HG02973 (cell line): ENCODE data around the gene SAFB2.

Experiments used
- ATAC-seq: cut with Tn5 transposase; IDR thresholded peaks from one replicate; pipeline ENCODE4 v1.9.1; 2021; ENCODE audit warnings: moderate library complexity; ENCODE audit not compliant: unreplicated experiment

Gene SAFB2

GRCh38 chr19:5585461-5586299 is 36.9 kb downstream of the SAFB2 start:
- no peak for ATAC-seq

GRCh38 chr19:5580161-5580571 is 42.4 kb downstream of the SAFB2 start:
- ATAC-seq: no peak

- ATAC-seq: no peak
These were observed 42.9 kb downstream of the SAFB2 start for GRCh38 chr19:5579697-5580096.

DNA sequence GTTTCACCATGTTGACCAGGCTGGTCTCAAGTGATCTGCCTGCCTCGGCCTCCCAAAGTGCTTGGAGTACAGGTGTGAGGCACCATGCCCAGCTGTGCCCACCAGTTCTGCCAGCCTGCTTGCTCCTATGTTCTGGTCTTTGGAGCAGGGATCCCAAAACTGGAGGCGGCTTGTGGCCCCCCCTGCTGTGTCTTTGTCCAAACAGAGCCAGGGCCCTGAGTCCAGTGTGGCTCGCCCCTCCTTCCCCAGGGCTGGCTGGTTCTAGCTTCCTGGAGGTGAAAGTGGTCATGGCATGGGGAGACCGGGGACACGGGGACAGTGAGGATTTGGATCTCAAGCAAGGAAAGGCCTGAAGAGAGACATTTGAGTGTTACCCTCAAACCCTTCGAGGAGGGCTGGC is 43.3 kb downstream of the SAFB2 start:
- ATAC-seq: no peak

GRCh38 chr19:5578097-5578846 is 44.3 kb downstream of the SAFB2 start:
- ATAC-seq: no peak

GRCh38 chr19:5575590-5575989 is 47.0 kb downstream of the SAFB2 start:
- ATAC-seq: no peak

DNA sequence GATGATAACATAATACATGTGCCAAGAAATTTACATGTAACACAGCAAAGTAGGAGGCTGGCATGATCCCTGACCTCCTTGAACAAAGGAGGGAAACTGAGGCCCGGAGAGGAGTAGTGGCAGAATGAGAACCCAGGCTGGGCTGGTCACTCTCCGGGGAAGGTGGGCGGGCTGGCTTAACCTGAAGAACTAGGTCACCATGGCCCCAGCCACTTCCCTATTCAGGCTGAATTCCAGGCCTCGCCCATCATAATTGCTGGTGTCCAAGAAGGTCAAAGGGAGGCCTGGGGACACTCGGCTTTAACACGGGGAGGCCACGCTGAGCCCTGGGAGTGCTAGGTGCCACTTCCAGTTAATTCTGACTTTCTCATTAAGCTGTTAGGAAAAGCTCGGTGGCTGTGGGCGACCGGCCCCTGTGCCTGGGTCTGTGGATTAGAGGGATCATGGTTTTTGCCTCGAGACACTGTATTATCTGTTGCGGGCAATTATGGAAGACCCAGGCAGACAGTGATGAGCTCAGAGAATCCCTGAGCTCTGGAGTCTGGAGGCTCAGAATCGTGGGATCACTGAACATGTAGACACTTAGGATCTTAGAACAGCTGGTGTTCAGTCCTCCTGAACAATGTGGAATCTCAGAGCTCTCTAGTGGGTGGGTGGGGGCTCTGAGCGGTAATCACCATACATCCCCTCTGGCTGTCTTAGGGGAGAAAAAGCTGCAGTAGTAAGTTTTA is 49.9 kb downstream of the SAFB2 start:
- ATAC-seq: no peak

DNA sequence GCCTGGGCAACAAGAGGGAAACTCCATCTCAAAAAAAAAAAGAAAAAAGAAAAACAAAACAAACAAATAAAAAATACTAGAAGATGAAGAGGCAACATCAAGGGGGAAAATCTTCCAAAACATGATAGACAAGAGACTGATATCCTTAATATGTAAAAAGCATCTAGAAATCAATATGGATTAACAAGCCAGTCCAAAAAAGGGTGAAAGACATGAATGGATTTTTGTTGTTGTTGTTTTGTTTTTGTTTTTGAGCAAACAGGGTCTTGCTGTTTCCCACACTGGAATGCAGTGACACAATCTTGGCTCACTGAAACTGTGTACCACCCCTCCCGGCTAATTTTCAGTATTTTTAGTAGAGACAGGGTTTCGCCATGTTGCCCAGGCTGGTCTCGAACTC is 50.8 kb downstream of the SAFB2 start:
- ATAC-seq: no peak

DNA sequence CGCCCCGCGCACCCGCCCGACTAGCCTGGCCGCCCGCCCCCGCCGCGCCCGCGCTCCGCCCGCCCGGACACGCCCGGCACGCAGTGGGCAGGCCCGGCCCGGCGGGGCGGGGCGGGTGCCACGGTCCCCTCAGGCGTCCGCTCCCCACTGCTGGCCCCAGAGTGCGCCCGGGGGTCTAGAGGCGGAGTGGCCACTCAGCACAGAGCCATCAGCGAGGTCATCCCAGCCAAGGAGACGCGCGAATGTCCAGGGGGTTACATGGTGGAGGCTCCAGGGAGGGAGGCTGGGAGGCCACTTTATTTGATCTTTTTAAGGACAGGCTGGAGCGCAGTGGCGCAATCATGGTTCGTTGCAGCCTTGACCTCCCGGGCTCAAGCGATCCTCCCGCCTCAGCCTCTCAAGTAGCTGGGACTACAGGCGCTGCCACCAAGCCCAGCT is 54.6 kb downstream of the SAFB2 start:
- ATAC-seq: no peak

- no peak for ATAC-seq
These were observed 55.1 kb downstream of the SAFB2 start, which contains the start of gene TINCR for GRCh38 chr19:5567360-5567969. Gene TINCR (minus strand): TSS chr19:5567953.

- no peak for ATAC-seq
These were observed 57.6 kb downstream of the SAFB2 start for GRCh38 chr19:5564930-5565329.

DNA sequence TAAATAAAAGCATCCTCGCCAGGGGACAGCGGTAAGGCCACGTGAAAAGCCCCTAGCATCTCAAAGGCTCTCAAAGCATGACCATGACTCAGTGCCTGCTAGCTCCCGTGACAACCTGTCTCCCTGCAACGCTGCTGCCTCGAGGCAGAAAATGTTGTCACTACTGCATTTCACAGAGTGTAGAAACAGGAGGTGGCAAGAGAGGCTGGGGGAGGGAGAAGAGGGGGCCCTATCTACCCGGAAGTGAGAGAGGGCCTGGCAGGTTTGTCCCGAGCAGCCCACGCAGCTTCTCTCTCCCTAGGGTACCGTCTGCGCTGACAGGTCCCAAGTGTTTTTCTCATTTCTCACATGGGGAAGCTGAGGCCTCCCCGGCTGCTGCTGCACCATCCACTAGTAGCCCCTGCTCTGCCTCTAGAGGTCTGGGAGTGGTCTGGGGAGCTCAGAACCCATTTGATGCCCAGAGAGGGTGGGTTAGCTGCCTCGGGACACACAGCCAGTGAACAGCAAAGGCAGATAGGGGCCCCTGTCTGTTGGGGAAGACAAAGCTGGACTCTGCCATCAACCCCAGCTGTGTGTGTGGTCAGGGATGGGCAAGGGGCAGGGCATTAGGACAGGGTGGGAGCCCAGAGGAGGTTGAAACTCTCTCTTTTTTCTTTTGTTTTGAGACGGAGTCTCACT is 58.5 kb downstream of the SAFB2 start:
- no peak for ATAC-seq

DNA sequence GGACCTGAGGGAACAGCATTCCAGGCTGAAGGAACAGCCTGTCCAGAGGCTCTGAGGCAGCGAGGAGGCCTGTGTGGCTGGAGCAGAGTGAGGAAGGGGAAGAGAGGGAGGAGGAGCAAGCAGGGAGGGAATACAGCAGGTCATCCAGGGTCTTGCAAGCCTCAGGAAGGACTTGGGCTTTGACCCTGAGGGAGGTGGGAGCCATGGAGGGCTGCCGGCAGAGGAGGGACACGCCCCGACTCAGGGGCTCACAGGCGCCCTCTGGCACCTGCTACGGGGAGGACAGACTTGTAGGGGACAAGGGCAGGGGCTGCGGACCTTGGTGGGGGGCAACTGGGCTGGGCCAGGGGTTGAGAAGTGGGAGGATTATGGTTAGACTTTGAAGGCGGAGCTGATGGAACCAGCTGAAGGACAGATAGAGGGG is 59.6 kb downstream of the SAFB2 start:
- no peak for ATAC-seq

- no peak for ATAC-seq
These were observed 60.3 kb downstream of the SAFB2 start for GRCh38 chr19:5562280-5562679.

DNA sequence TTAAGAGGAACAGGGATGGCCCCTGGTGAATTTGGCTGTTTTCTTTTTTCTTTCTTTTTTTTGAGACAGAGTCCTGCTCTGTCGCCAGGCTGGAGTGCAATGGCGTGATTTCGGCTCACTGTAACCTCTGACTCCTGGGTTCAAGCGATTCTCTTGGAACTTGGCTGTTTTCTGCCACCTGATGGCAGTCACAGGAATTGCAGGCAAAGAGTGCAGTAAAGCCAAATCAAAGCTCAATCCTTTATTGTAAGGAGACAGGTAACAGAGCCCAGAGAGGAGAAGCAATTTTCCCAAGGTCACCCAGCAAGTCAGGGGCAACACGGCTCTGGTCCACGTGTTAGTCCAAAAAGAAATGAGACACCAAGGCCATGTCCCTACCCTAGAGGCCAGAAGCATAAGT is 61.0 kb downstream of the SAFB2 start:
- no peak for ATAC-seq

DNA sequence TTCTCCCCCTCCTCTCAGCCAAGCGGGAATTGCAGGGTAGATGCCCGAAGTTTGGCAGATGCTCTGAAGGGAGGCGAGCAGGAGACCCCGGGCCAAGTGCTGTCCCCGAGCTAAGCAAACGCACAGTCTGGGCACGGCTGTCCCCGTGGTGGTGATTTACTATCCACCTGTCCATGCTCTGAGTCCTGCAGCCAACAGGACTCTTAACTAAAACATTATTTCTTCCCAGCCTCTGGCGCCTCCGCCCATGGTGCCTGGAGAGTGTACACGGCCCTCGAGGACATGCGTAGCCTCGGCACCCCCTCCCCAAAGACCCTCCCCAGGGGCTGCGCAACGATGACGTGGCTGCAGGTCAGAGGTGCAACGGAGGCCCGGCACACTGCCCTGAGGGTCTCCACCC is 62.4 kb downstream of the SAFB2 start:
- ATAC-seq: no peak

DNA sequence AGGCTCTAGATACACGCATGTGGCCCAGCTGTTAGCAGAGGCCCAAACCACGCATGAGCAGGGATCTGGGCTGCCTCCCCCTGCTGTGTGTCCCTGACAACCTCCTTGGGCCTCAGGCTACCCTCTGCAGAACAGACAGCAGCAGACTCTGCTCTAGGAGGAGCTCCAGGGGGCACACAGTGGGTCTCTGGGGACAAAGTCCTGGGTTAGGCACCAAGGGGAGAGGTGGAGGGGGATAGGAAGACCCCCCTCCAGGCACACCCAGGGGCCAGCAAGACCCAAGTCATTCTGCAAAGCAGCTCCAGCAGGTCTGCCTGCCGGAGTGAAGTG is 62.8 kb downstream of the SAFB2 start:
- ATAC-seq: no peak

DNA sequence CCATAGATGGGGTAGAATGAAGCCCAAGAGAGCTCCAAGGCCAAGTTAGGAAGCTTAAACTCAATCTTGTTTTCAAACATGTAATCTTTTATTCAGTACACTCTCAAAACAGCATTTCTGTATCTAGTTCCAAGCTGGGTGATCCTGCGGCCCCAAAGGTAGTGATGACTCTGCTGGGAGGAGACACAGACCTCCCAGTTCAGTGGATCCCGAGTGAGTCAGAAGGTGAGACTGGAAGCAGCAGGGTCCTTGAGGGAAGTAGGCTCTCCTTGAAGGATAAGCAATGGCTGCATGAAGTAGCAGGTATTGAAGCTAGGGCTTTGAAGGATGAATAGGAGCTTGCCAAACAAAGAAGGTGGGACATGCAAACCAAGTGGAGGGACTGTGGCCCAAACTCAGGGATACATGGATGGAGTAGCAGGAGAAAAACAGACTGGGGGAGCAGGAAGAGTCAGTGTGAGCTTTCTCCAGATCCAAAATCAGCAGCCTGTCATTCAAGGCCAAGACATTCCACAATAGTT is 64.4 kb downstream of the SAFB2 start:
- no peak for ATAC-seq

DNA sequence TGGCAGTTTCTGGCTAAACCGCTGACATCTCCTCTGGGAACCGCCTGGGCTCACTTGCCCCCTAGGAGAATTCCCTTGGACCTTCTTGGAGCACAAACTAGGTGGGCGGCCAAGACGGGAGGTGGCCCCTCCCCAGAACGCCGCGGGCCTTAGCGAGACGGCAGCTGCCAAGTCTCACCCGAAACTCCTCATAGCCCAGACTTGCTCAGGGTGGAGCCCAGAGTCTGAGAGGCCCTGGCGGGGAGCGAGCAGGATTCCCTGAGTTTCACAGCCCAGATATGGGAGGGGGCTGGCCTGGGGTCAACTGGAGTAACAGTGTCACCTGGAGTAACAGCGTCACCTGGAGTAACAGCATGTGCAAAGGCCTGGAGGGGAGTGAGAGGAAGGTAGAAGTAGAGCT is 64.9 kb downstream of the SAFB2 start:
- ATAC-seq: no peak

DNA sequence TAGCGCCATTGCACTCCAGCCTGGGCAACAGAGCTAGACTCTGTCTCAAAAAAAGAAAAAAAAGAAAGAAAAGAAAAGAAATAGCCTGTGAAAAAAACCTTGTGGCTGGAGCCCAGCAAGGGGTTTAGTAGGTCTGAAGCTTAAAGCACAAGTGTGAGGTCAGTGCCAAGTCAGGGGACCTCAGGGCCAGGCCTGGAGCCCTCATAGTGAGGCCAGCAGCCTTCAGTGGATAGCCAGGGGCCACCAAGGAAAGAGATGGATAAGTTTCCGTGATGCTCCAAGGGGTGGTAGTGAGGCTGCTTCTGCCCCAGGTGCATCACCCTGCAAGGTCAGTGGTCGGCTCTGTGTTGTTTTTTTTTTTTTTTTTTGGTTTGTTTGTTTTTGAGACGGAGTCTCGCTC is 67.7 kb downstream of the SAFB2 start:
- no peak for ATAC-seq
